Stimulated activated CD8-positive, alpha-beta memory T cell treated with anti-CD3 and anti-CD28 coated beads, Interleukin-12 subunit alpha, Interleukin-12 subunit beta, amount 100 ng/mL, for 24 hours (primary cell): ENCODE data around the gene DDR2.

Experiments
- DNase-seq: peaks from one replicate; pipeline ENCODE4 v3.0.0-alpha.2; 2020; ENCODE audit errors: extremely low read depth

DDR2 gene

GRCh38 chr1:162629651-162630050, 2.6 kb upstream of the DDR2 start:
- DNase-seq: no peak

- no peak for DNase-seq
These were observed 595 bp upstream of the DDR2 start for GRCh38 chr1:162631546-162632191.

DNA sequence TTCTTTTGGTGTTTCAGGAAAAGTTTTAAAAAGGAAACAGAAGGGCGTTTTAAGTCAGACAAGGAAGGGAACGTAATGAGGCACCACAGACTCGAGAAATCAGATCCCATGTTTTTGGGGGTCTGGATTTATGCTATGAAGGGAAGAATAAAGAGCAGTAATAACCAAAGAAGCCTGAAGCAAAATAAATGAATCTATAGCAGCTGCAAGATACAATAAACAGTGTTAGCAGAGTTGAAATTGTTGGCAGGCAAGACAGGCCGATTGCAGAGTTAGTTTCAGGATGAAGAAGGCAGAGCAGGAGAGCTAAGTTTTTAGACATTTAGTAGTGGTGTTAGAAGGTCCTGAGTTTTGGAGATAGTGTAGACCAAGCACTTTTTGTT, 425 bp downstream of the DDR2 start:
- no peak for DNase-seq

DNA sequence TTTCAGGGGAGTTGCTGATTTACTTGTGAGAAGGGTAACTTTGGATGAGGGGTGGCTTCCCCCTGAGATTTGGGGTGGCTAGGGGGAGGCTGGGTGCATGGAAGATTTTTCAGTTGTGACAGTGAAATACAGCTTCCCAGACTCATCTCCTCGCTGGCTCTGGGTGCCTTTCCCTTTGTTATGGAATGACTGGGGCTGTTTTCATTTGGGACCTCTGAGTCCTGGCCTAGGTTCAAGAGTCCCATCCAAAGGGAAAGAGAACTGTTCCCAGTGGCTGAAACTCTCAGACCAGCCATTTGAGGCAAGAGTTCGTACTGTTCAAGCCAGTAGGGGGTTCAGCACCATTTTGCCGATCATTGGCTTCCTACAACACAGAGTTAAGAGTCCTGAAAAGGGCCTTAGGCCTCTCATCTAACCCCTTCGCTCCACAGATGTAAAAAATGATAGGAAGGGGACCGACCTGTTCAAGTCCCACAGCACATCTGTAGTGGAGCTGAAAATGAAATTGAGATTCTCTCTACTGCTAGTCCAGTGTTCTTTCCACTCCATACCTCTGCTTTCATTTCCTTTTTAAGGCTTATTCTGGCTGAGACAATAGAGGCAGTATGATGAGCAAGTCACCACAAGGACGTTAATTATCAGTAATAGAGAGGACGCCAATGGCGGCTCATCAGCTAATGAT, 958 bp downstream of the DDR2 start:
- DNase-seq: no peak

DNA sequence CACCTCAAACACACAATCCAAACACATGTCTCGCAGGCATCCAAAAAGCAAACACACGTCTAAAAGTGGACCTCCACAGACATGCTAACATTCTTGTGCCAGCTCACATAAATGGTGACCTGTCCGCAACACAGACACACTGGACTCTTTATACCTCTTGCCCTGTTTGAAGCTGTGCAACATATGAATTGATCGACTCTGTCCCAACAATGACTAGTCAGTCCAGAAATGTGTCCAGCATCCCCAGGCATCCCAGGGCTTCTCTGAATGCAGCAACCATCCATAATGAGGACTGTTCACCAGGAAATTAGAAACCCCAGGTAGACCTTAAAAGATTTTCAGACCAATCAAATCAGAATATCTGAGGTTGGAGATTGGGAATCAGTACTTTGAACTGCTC, 3.2 kb downstream of the DDR2 start:
- no peak for DNase-seq

GRCh38 chr1:162639718-162640117, 7.5 kb downstream of the DDR2 start:
- DNase-seq: no peak

DNA sequence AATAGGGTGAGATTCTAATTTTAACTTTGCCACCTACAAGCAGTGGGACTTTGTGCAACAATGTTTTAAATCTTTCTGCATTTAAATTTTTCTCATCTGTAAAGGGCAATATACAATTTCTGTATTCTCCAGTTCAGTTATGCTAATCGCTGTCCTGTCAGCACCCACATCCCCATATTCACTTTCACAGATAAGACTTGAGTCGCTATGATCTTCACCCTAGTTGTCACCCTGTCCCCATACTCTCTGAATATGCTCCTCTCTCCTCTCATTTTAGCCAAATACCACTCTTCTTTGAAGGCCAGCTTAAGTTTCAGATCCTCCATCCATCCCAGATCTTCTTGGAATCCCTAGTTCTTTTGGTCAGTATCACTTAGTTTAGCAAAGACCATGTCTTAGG, 8.8 kb downstream of the DDR2 start:
- DNase-seq: no peak

DNA sequence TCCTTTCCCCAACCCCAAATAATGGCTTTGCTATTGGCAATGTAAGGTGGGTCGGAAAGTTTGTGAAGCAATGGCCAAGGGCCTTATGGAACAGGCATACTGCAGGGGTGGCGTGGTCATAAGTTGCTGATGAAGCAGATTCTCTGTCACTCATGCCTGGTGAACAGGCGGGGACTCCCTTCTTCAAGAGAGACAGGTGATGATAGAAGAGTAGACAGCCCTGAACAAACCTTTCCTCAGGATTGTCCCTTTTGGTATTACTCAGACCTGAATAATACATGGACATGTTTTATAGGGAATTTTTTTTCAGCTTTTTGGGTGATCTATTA, 12.7 kb downstream of the DDR2 start:
- DNase-seq: no peak

- no peak for DNase-seq
These were observed 13.4 kb downstream of the DDR2 start for GRCh38 chr1:162645666-162646065.

DNA sequence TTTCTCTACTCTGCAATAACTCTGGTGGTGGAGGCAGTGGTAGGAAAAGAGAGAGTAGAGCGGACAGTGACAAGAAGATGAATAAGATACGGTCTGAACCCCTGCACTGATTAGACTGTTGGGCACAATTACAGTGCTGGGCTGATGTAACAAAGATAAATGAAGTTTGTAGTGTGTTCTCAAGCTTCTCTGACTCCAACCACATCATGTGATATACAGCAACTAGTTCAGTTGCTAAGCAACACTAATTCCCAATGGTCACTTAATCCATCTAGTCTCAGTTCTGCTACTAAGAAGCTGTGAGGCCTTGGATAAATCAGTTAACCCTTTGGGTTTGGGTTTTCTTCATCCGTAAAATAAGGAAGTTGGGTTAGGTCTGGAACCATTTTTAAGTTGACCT, 17.3 kb downstream of the DDR2 start:
- DNase-seq: no peak

- DNase-seq: no peak
These were observed 22.8 kb downstream of the DDR2 start for GRCh38 chr1:162654915-162655620.

- no peak for DNase-seq
These were observed 24.0 kb downstream of the DDR2 start for GRCh38 chr1:162656266-162656665.

DNA sequence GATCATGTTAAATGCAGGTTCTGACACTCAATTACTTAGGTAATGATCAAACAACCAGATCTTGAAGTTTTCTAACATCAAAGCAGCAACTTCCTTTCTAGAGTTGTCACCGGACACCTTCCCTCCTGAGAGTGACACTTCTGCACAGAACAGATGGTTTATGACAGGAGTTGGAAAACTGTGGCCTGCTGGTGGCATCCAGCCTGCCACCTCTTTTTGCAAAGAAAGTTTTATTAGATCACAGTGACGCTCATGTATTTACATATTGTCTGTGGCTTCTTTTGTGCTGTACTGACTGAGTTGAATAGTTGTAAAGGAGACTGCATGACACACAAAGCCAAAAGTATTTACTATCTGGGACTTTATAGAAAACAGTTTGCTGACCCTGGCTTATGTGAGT, 28.3 kb downstream of the DDR2 start:
- no peak for DNase-seq

GRCh38 chr1:162661336-162661735, 29.1 kb downstream of the DDR2 start:
- DNase-seq: no peak

DNA sequence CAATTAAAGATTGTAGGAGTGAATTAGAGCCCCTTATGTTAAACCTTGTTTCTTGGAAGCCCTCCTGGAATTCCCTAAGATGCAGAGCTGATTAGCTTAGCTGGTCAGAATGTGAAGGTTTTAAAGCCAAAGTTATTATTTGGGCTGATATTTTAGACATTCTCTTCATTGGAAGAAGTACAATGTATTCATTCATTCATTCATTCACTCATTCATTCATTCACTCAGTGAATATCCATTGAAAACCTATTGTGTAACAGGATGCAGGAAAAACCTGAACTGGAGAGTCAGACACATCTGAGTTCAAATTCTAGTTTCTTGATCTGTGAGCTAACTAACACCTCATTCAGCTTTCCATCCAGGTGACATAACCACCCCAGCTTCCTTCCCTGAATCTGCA, 29.7 kb downstream of the DDR2 start:
- no peak for DNase-seq

GRCh38 chr1:162663086-162663485, 30.8 kb downstream of the DDR2 start:
- DNase-seq: no peak

- DNase-seq: no peak
These were observed 31.4 kb downstream of the DDR2 start for GRCh38 chr1:162663589-162664106.

- DNase-seq: no peak
These were observed 33.9 kb downstream of the DDR2 start for GRCh38 chr1:162666006-162666645.

DNA sequence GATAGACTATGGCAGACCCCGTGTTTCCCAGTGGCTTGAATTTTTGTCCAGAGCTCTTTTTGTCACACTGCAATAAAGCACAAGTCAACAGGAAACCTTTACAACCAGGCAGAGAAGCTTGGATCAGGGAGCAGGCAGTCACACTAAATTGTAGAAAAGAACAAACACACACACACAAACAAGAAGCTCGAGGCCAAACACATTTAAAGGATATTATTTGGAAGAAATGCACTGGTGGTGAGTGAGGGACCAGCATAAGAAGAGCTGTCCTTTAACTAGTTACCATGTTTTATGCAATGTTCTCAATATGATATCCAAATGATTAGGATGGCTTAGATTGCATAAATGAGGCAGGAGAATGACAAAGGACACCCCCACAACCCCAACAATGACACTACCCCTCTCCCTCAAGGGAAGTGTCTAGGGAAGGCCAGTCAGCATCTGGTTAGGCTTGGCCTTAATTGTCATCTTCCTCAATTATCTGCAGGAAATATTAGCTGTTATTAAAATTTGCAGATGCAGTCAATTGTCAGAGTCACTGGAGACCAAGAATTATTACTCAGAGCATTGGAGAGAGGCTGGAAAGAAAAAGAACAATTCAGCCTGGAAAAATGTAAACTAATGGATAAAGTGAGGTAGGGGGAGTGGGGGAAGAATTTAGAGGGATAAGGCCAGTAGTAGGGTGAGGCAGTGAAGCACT, 35.3 kb downstream of the DDR2 start:
- DNase-seq: no peak

- DNase-seq: no peak
These were observed 38.8 kb downstream of the DDR2 start for GRCh38 chr1:162670928-162671663.

DNA sequence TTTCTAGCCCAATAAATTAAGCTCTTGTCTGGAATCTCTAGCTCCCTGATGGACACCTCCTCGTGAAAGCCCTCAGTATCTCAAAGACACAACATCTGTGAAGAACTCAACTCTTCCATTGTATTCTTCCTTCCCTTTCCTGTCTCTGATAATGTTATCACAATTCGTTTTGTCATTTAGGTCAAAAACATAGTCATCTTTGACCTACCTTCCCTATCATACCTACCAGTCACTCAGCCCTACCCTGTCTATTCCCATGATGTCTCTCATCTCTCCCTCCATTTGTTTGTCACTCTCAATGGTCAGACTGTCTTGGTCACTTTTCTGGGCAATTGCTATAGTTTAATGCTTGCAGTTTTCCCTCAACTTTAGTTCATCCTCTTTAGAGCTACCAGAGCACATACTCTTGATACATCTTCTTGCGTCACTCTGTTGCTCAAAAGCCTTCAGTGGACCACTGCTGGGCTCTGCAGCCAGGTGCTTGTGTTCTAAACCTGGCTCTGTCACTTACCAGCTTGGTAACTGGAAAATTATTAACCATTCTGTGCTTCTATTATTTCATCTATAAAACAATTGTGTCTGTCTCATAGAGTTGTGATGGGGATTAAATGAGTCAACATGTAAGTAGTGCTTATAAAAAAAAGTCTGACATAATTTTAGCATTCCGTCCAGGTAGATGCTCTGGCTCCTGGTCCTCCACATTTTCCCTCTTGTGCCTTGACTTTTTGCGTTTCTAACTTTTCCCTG, 39.6 kb downstream of the DDR2 start:
- DNase-seq: no peak
